ENCODE results near the gene ADRB1.

DNA sequence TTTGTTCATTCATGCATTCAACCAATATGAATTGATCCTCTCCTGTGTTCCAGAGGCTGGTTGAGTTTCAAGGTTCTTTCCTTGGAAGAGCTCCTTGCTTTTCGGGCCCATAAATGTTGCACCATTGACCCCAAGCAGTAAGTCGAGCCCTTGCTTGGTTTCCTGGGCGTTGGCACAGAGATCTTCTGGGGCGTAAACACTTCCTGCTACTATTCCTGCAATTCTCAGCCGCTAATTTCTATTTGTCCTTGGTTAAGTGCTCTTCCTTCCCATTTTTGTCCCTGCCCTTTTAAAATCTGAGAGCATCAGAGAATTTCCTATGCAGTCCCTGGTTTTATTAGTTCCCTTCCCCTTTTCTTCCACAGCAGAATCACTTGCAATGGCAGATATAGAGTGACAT lies 44.1 kb upstream of the ADRB1 start:
- TF ChIP-seq FOXP2 (optimal IDR thresholded peaks at IDR 0.05; ENCODE audit: borderline replicate concordance, extremely low read depth, extremely low read length, insufficient read depth) (no peak), SIN3A (IDR thresholded peaks at IDR 0.05; ENCODE audit: borderline replicate concordance, insufficient read depth, low read length) (no peak)
- TF ChIP-seq, protein P1, sequence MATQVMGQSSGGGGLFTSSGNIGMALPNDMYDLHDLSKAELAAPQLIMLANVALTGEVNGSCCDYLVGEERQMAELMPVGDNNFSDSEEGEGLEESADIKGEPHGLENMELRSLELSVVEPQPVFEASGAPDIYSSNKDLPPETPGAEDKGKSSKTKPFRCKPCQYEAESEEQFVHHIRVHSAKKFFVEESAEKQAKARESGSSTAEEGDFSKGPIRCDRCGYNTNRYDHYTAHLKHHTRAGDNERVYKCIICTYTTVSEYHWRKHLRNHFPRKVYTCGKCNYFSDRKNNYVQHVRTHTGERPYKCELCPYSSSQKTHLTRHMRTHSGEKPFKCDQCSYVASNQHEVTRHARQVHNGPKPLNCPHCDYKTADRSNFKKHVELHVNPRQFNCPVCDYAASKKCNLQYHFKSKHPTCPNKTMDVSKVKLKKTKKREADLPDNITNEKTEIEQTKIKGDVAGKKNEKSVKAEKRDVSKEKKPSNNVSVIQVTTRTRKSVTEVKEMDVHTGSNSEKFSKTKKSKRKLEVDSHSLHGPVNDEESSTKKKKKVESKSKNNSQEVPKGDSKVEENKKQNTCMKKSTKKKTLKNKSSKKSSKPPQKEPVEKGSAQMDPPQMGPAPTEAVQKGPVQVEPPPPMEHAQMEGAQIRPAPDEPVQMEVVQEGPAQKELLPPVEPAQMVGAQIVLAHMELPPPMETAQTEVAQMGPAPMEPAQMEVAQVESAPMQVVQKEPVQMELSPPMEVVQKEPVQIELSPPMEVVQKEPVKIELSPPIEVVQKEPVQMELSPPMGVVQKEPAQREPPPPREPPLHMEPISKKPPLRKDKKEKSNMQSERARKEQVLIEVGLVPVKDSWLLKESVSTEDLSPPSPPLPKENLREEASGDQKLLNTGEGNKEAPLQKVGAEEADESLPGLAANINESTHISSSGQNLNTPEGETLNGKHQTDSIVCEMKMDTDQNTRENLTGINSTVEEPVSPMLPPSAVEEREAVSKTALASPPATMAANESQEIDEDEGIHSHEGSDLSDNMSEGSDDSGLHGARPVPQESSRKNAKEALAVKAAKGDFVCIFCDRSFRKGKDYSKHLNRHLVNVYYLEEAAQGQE (IDR thresholded peaks at IDR 0.05; ENCODE audit: insufficient read depth in 1 of 2, low read depth in 2 of 2, low read length in 2 of 2): no peak

Data from PFSK-1 (cell line).